Left colon (tissue), 2 donors: Measurements from ENCODE around the gene FTCDNL1. TPM values are rescaled to one million over a fixed set of nuclear protein-coding genes. Genes with fewer than 3 reads are reported as not detected.
A peak's percentile ranks its signal among the peaks of the same experiment; 100 is the strongest.

ENCODE experiments used
- ATAC-seq: fragments of 200-7000 bp; cut with Tn5 transposase; one replicate; pipeline ENCODE4 v1.9.1; 2020; ENCODE audit warnings: mild to moderate bottlenecking, moderate library complexity
- DNase-seq, 2 donors: peaks; one replicate each; pipeline ENCODE4 v3.0.0-alpha.2; 2020
- intact Hi-C, 2 donors: fragments of 100-400 bp; cut with DNase I in 1 of 2; cut with micrococcal nuclease in 1 of 2; formaldehyde crosslinking; loops; one replicate each; pipeline versions ENCODE4 v1.11.2 to v1.14.0; 2022; cut with DNase I, micrococcal nuclease
- total RNA-seq, 2 donors: library from RNA; stranded (reverse); fragmentation: NEBNext Ultra II Directional; extraction: Animal tissue kit (Norgen Biotek cat#: 25700); gene quantifications; one replicate each; pipeline ENCODE4 v1.2.1, GENCODE V29; 2021
- donor health status: DM: no; HTN: no; CAD: no.
- donor health status: DM: yes; HTN: yes; CAD: no.

Gene FTCDNL1
- total RNA-seq, 2 donors from 2014 or later, result 1.4 to 2.0 TPM

GRCh38 chr2:199848389-199849130 lies 2.4 kb downstream of the FTCDNL1 start:
- intact Hi-C loops, result no loop called here
- no peak for ATAC-seq

GRCh38 chr2:199847181-199847864 lies 3.7 kb downstream of the FTCDNL1 start:
- intact Hi-C loops, result no loop called here
- ATAC-seq, result no peak
- no peak for DNase-seq

More at GRCh38 chr2:199848389-199849130, 2.4 kb downstream of the FTCDNL1 start:
- no peak for DNase-seq

- intact Hi-C loops, result no loop called here
- DNase-seq (no peak), ATAC-seq (no peak)
Measured at GRCh38 chr2:199842631-199843395, 8.2 kb downstream of the FTCDNL1 start.

GRCh38 chr2:199841409-199841808 lies 9.6 kb downstream of the FTCDNL1 start:
- DNase-seq (no peak), ATAC-seq (no peak)
- intact Hi-C loops, result no loop called here

GRCh38 chr2:199838399-199838798 lies 12.6 kb downstream of the FTCDNL1 start:
- ATAC-seq, result no peak

GRCh38 chr2:199836943-199837342 lies 14.0 kb downstream of the FTCDNL1 start:
- DNase-seq (no peak), ATAC-seq (no peak)
- intact Hi-C loops, result no loop called here

More at GRCh38 chr2:199838399-199838798, 12.6 kb downstream of the FTCDNL1 start:
- no peak for DNase-seq
- intact Hi-C loops, result no loop called here

GRCh38 chr2:199833525-199833924 lies 17.5 kb downstream of the FTCDNL1 start:
- intact Hi-C loops, result no loop called here
- ATAC-seq (no peak), DNase-seq (no peak)

GRCh38 chr2:199830531-199830930 lies 20.5 kb downstream of the FTCDNL1 start:
- ATAC-seq (no peak), DNase-seq (no peak)
- intact Hi-C loops, result no loop called here

- DNase-seq, result no peak
- no peak for ATAC-seq
- intact Hi-C loops, result no loop called here
Measured at GRCh38 chr2:199829628-199830027, 21.4 kb downstream of the FTCDNL1 start.

- intact Hi-C loops, result no loop called here
- no peak for ATAC-seq
- DNase-seq, result no peak
Measured at GRCh38 chr2:199819746-199820145, 31.2 kb downstream of the FTCDNL1 start.

GRCh38 chr2:199818754-199819153 lies 32.2 kb downstream of the FTCDNL1 start:
- ATAC-seq (peak; percentile 67), DNase-seq (no peak)
- intact Hi-C loops, result no loop called here

- ATAC-seq (peak; percentile 92), DNase-seq (no peak)
- intact Hi-C loops, result no loop called here
Measured at GRCh38 chr2:199818026-199818425, 33.0 kb downstream of the FTCDNL1 start.

GRCh38 chr2:199814817-199815211 lies 36.2 kb downstream of the FTCDNL1 start:
- intact Hi-C loops, result no loop called here
- ATAC-seq (no peak), DNase-seq (no peak)

GRCh38 chr2:199814101-199814816 lies 36.7 kb downstream of the FTCDNL1 start:
- DNase-seq (no peak), ATAC-seq (peak; percentile 41)
- intact Hi-C loops, result no loop called here

- no peak for DNase-seq
- no peak for ATAC-seq
- intact Hi-C loops, result no loop called here
Measured at GRCh38 chr2:199812493-199812892, 38.5 kb downstream of the FTCDNL1 start.

GRCh38 chr2:199811346-199811745 lies 39.6 kb downstream of the FTCDNL1 start:
- DNase-seq, result no peak
- intact Hi-C loops, result no loop called here
- ATAC-seq, result no peak

- DNase-seq (no peak), ATAC-seq (no peak)
- intact Hi-C loops, result no loop called here
Measured at GRCh38 chr2:199810422-199811171, 40.4 kb downstream of the FTCDNL1 start.

GRCh38 chr2:199807966-199808365 lies 43.0 kb downstream of the FTCDNL1 start:
- ATAC-seq, result no peak
- no peak for DNase-seq
- intact Hi-C loops, result no loop called here
